Heart left ventricle (tissue), 16 donors: ENCODE measurements around the gene KRT7. TPM values are rescaled to one million over a fixed set of nuclear protein-coding genes. Genes with fewer than 3 reads are reported as not detected.

Experiments used
- ATAC-seq, 4 donors: fragments of 200-7000 bp; cut with Tn5 transposase; one replicate each; pipeline ENCODE4 v1.9.1; 2020 to 2022; ENCODE audit warnings: moderate library complexity in 4 of 4, mild to moderate bottlenecking in 3 of 4, moderate number of reproducible peaks in 1 of 4
- DNase-seq, 5 donors: peaks; one replicate each; pipeline ENCODE4 v3.0.0-alpha.2; 2020
- H3K27ac ChIP-seq, 12 donors: fragments of 200-600 bp; sonication (generic) in 4 of 12; one replicate each; pipeline versions ENCODE4 v1.5.0 to v1.8.0; 2016 to 2022; ENCODE audit warnings: mild to moderate bottlenecking in 2 of 12
- H3K27me3 ChIP-seq, 9 donors: fragments of 200-600 bp; sonication (generic) in 2 of 9; one replicate each; pipeline versions ENCODE4 v1.5.1 to v1.8.0; 2016 to 2022; ENCODE audit warnings: mild to moderate bottlenecking in 3 of 9
- H3K36me3 ChIP-seq, 9 donors: fragments of 200-600 bp; sonication (generic) in 2 of 9; one replicate each; pipeline versions ENCODE4 v1.5.0 to v1.8.0; 2018 to 2022; ENCODE audit warnings: mild to moderate bottlenecking in 2 of 9
- H3K4me1 ChIP-seq, 12 donors: fragments of 200-600 bp; sonication (generic) in 4 of 12; one replicate each; pipeline versions ENCODE4 v1.5.0 to v1.8.0; 2016 to 2022; ENCODE audit warnings: mild to moderate bottlenecking in 3 of 12
- H3K4me3 ChIP-seq, 12 donors: fragments of 200-600 bp; sonication (generic) in 4 of 12; one replicate each; pipeline versions ENCODE4 v1.5.0 to v1.8.0; 2017 to 2022; ENCODE audit warnings: mild to moderate bottlenecking in 9 of 12, moderate library complexity in 4 of 12
- H3K9me3 ChIP-seq, 12 donors: fragments of 200-600 bp; sonication (generic) in 4 of 12; one replicate each; pipeline versions ENCODE4 v1.5.0 to v1.8.0; 2016 to 2022; ENCODE audit warnings: mild to moderate bottlenecking in 1 of 12
- CTCF ChIP-seq, 12 donors: fragments of 200-600 bp; sonication (generic) in 4 of 12; IDR thresholded peaks; one replicate each; pipeline versions ENCODE4 v1.5.0 to v1.8.0; 2018 to 2022; ENCODE audit warnings: antibody characterized with exemption in 12 of 12, mild to moderate bottlenecking in 5 of 12
- POLR2A ChIP-seq, 2 donors: fragments of 450-650 bp; IDR thresholded peaks; one replicate each; pipeline ENCODE4 v1.6.1; 2017; ENCODE audit warnings: antibody characterized with exemption in 2 of 2, mild to moderate bottlenecking in 2 of 2, moderate library complexity in 2 of 2
- WGBS, 4 donors: extraction: QIAGEN DNeasy Blood & Tissue Kit in 2 of 4; methylation state at CpG; one replicate each; pipeline versions ENCODE4 v1.1.5 to v1.1.7; 2013 to 2018; 5-methylcytosine and 5-hydroxymethylcytosine counted together
- intact Hi-C, 10 donors: fragments of 100-400 bp; cut with DNase I; formaldehyde crosslinking; loops; one replicate each; pipeline versions ENCODE4 v1.11.1 to v1.14.2; 2022
- long read RNA-seq, 3 donors: library from polyadenylated mRNA; unstranded; transcript quantifications; one replicate each; pipeline ENCODE4 v2.0.0, GENCODE V29; 2020 to 2021
- polyA plus RNA-seq, 2 donors: library from polyadenylated mRNA; stranded (reverse); fragments of 200-250 nt; gene quantifications; one replicate each; pipeline ENCODE4 v1.2.3, GENCODE V29; 2013
- total RNA-seq, 9 donors: library from RNA; depleted of rRNA in 2 of 9; stranded (reverse); fragments of >200 nt in 2 of 9; fragmentation: NEBNext Ultra II Directional in 3 of 9; extraction: Animal tissue kit (Norgen Biotek cat#: 25700) in 3 of 9; gene quantifications; one replicate each; pipeline versions ENCODE4 v1.1.0 to v1.2.4, GENCODE V29; 2016 to 2023
- donor health status: ischemic (EF 13 %, LVEDD 7.1; RV severe dilation, severe dysfunction).
- donor health status: healthy with polysubstance abuse.
- donor health status: DM: no; HTN: yes; CAD: no.
- donor health status: DM: no; HTN: no; CAD: no.
- donor health status: ischemic (EF 25% LVEDD 6.9; RV normal size, moderate dysfunction).
- donor health status: ischemic (EF 25% LVEDD 5.7; RV mildly dilated, moderate dysfunction).
- donor health status: healthy.
- donor health status: DM: yes; HTN: yes; CAD: no.
- donor health status: ischemic (EF 35%, LVEDD 5.7; RV mildly dilated, moderate dysfunction).
- donor health status: nonischemic (EF 11% LVEDD 7.7; RV severe dilation, severe dysfunction).
- donor health status: DM: yes; HTN: yes; CAD: no.
- donor health status: PGD.
- donor health status: ischemic (EF 29% LVEDD 5.4; RV normal size, mild dysfunction).
- donor health status: nonischemic (EF 23%, LVEDD 6.1; RV moderate dilation, normal function).

The KRT7 gene
- total RNA-seq (10 to 100 TPM in 1 of 9 donors, 1 to 10 TPM in 4, under 1 TPM in 2, not detected in 2; 0.20 to 56.7 (median 3.6) TPM), polyA plus RNA-seq (under 1 TPM in 1 of 2 donors, not detected in 1; 0.76 TPM)
- long read RNA-seq, donor 1 = 0 reads
- long read RNA-seq, donor 2, transcript KRT7-201 (9 exons, 1,754 nt) = major isoform, 30 of 36 reads
- long read RNA-seq, donor 2, partial matches to known transcripts = 0 of 36 reads
- long read RNA-seq, donor 2, other reads (novel, unspliced or antisense) = 6 of 36 reads
- long read RNA-seq, donor 3 = 0 reads

GRCh38 chr12:52232674-52233461 is at the start of gene KRT7:
Gene KRT7 (plus strand): TSS chr12:52233243. CDS start chr12:52233297, 54 bp downstream.
- 4 to 18% (median 8%) methylated on average over 15 to 58 of the region's 58 CpGs for WGBS, 4 donors
- Histone ChIP-seq H3K4me1 (peaks cover 0 to 34% (median 17%) of the 10 kb centered on the region in 12 donors), H3K4me3 (peak within 1 kb of the TSS in 6 of 12 donors; percentile 4 to 24 (median 16)), H3K27ac (peak within 1 kb of the TSS in 1 of 12 donors; percentile 40), H3K36me3 (no peaks in the 10 kb centered on the region), H3K9me3 (no peaks in the 10 kb centered on the region), H3K27me3 (peaks cover 10 to 39% (median 22%) of the 10 kb centered on the region in 9 donors)
- DNase-seq (peak in 1 of 5 donors; percentile 45), ATAC-seq (no peak)
- intact Hi-C loops = no loop called here
- TF ChIP-seq POLR2A (IDR thresholded peaks at IDR 0.05) = no peak
- TF ChIP-seq CTCF (IDR thresholded peaks at IDR 0.05) = no peak

GRCh38 chr12:52183544-52183910 is 49.5 kb upstream of the KRT7 start:
- H3K27ac ChIP-seq = no peak overlapping the region
- DNase-seq = no peak

GRCh38 chr12:52183971-52184370 is 49.1 kb upstream of the KRT7 start:
- 72 to 91% (median 82%) methylated on average over 3 to 8 of the region's 8 CpGs for WGBS, 4 donors
- Histone ChIP-seq H3K9me3 (no peaks in the 10 kb centered on the region), H3K27me3 (no peaks in the 10 kb centered on the region), H3K36me3 (no peaks in the 10 kb centered on the region), H3K4me3 (no peak overlapping the region), H3K27ac (peak overlapping the region in 1 of 12 donors; percentile 13), H3K4me1 (peaks cover 0 to 60% (median 18%) of the 10 kb centered on the region in 12 donors)
- TF ChIP-seq CTCF (IDR thresholded peaks at IDR 0.05) (no peak), POLR2A (IDR thresholded peaks at IDR 0.05) (no peak)
- ATAC-seq (no peak), DNase-seq (no peak)
- intact Hi-C loops = no loop called here

More at GRCh38 chr12:52183544-52183910, 49.5 kb upstream of the KRT7 start:
- H3K27me3 ChIP-seq = no peaks in the 10 kb centered on the region
- H3K9me3 ChIP-seq = no peaks in the 10 kb centered on the region
- H3K36me3 ChIP-seq = no peaks in the 10 kb centered on the region
- H3K4me3 ChIP-seq = no peak overlapping the region
- ATAC-seq = peak in 1 of 4 donors; percentile 7
- TF ChIP-seq POLR2A (IDR thresholded peaks at IDR 0.05) (no peak), CTCF (IDR thresholded peaks at IDR 0.05) (no peak)
- intact Hi-C loops = no loop called here
- H3K4me1 ChIP-seq = peaks cover 0 to 62% (median 19%) of the 10 kb centered on the region in 12 donors
- WGBS, 4 donors = 66 to 78% (median 72%) methylated on average over 6 of the region's 6 CpGs

GRCh38 chr12:52184813-52185212 is 48.2 kb upstream of the KRT7 start:
- no peak overlapping the region for H3K4me3 ChIP-seq
- H3K27me3 ChIP-seq = no peaks in the 10 kb centered on the region
- no peak for TF ChIP-seq CTCF (IDR thresholded peaks at IDR 0.05)
- no peak for TF ChIP-seq POLR2A (IDR thresholded peaks at IDR 0.05)
- 69 to 77% (median 75%) methylated on average over 6 of the region's 6 CpGs for WGBS, 4 donors
- no peaks in the 10 kb centered on the region for H3K9me3 ChIP-seq
- DNase-seq = no peak
- intact Hi-C loops = no loop called here
- peak in 1 of 4 donors; percentile 51 for ATAC-seq
- H3K36me3 ChIP-seq = no peaks in the 10 kb centered on the region
- H3K4me1 ChIP-seq = peaks cover 0 to 51% (median 13%) of the 10 kb centered on the region in 12 donors
- no peak overlapping the region for H3K27ac ChIP-seq
